Activated gamma-delta T cell treated with Interleukin-2 at 50 U/mL for 16 hours (primary cell): Measurements from ENCODE around the gene LEUTX.

Experiments used
- DNase-seq: peaks from one replicate; pipeline ENCODE4 v3.0.0-alpha.2; 2020

The LEUTX gene

GRCh38 chr19:39825093-39825463 is 46.4 kb downstream of the LEUTX start:
- no peak for DNase-seq

- DNase-seq, result no peak
Measured at GRCh38 chr19:39825531-39826076, 47.0 kb downstream of the LEUTX start.

- DNase-seq, result no peak
Measured at GRCh38 chr19:39826311-39826945, 47.8 kb downstream of the LEUTX start.

GRCh38 chr19:39827216-39827615 is 48.6 kb downstream of the LEUTX start:
- DNase-seq, result no peak

- no peak for DNase-seq
Measured at GRCh38 chr19:39828015-39828653, 49.5 kb downstream of the LEUTX start.

GRCh38 chr19:39828654-39829032 is 50.0 kb downstream of the LEUTX start:
- DNase-seq, result no peak

- DNase-seq, result no peak
Measured at GRCh38 chr19:39829702-39830275, 51.1 kb downstream of the LEUTX start.

- no peak for DNase-seq
Measured at GRCh38 chr19:39830406-39830805, 51.8 kb downstream of the LEUTX start.

- DNase-seq, result no peak
Measured at GRCh38 chr19:39830847-39831246, 52.2 kb downstream of the LEUTX start.

- DNase-seq, result no peak
Measured at GRCh38 chr19:39831679-39832078, 53.0 kb downstream of the LEUTX start.

GRCh38 chr19:39832341-39833083 is 53.9 kb downstream of the LEUTX start:
- DNase-seq, result no peak

GRCh38 chr19:39833160-39833463 is 54.5 kb downstream of the LEUTX start:
- DNase-seq, result no peak

GRCh38 chr19:39833464-39834286 is 55.0 kb downstream of the LEUTX start, which contains the start of gene DYRK1B:
Gene DYRK1B, minus strand, starts transcription at chr19:39834162. Its CDS starts 2,295 bp downstream, at chr19:39831867.
- DNase-seq, result peak; percentile 97

GRCh38 chr19:39834287-39834841 is 55.7 kb downstream of the LEUTX start:
- no peak for DNase-seq
